ENCODE results near the gene DPEP2. TPM values are rescaled to one million over a fixed set of nuclear protein-coding genes. Genes with fewer than 3 reads are reported as not detected.

The DPEP2 gene
- total and polyA plus RNA-seq, 2 of the 13 experiments (the other 11 are each of a cell fraction or from before 2014, with no cell fraction given): 0.18 TPM; not detected in 1

GRCh38 chr16:67993207-67994039 is 5.9 kb downstream of the DPEP2 start (continued):
- TF ChIP-seq DZIP1 (CRISPR knock-in tag; IDR thresholded peaks at IDR 0.05) (no peak), ESRRA (CRISPR knock-in tag; IDR thresholded peaks at IDR 0.05; ENCODE audit: low read depth) (0 out of 2 replicates have a peak, but pooled peaks have one; percentile 35), ZNF746 (CRISPR knock-in tag; IDR thresholded peaks at IDR 0.05) (no peak; the same call in 1 of the 2 replicates), HDAC6 (IDR thresholded peaks at IDR 0.05; ENCODE audit: low read depth, low read length) (no peak), PRPF4 (IDR thresholded peaks at IDR 0.05; ENCODE audit: low read depth, low read length, poor library complexity, severe bottlenecking) (no peak), ZBTB7A (CRISPR knock-in tag; IDR thresholded peaks at IDR 0.05) (0 out of 2 replicates have a peak, but pooled peaks have one; percentile 10), MBNL3 (CRISPR knock-in tag; conservative IDR thresholded peaks at IDR 0.05) (no peak), ZMAT5 (CRISPR knock-in tag; IDR thresholded peaks at IDR 0.05; ENCODE audit: borderline replicate concordance, low read depth) (no peak), ZBTB43 (CRISPR knock-in tag; conservative IDR thresholded peaks at IDR 0.05) (0 out of 2 replicates have a peak, but pooled peaks have one; percentile 40), ZNF143 (CRISPR knock-in tag; IDR thresholded peaks at IDR 0.05) (0 out of 2 replicates have a peak, but pooled peaks have one; percentile 34), KLF11 (CRISPR knock-in tag; IDR thresholded peaks at IDR 0.05) (no peak), CSRNP2 (CRISPR knock-in tag; conservative IDR thresholded peaks at IDR 0.05; ENCODE audit: low read depth) (no peak), KLF13 (CRISPR knock-in tag; IDR thresholded peaks at IDR 0.05) (no peak), ZNF326 (CRISPR knock-in tag; IDR thresholded peaks at IDR 0.05; ENCODE audit: borderline replicate concordance) (no peak), ZKSCAN5 (CRISPR knock-in tag; IDR thresholded peaks at IDR 0.05) (no peak), SNAI1 (CRISPR knock-in tag; IDR thresholded peaks at IDR 0.05; ENCODE audit: borderline replicate concordance) (peak; percentile 64; the same call in 1 of the 2 replicates), HNRNPK (IDR thresholded peaks at IDR 0.05; ENCODE audit: low read depth, low read length, poor library complexity, severe bottlenecking) (peak; percentile 90), SOX6 (IDR thresholded peaks at IDR 0.05) (no peak), SOX6 (CRISPR knock-in tag; IDR thresholded peaks at IDR 0.05) (peak; percentile 65), SETDB1 (CRISPR knock-in tag; IDR thresholded peaks at IDR 0.05; ENCODE audit: borderline replicate concordance) (no peak), ZNF761 (CRISPR knock-in tag; conservative IDR thresholded peaks at IDR 0.05) (no peak)
- TF ChIP-seq, protein P1, sequence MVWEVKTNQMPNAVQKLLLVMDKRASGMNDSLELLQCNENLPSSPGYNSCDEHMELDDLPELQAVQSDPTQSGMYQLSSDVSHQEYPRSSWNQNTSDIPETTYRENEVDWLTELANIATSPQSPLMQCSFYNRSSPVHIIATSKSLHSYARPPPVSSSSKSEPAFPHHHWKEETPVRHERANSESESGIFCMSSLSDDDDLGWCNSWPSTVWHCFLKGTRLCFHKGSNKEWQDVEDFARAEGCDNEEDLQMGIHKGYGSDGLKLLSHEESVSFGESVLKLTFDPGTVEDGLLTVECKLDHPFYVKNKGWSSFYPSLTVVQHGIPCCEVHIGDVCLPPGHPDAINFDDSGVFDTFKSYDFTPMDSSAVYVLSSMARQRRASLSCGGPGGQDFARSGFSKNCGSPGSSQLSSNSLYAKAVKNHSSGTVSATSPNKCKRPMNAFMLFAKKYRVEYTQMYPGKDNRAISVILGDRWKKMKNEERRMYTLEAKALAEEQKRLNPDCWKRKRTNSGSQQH (CRISPR knock-in tag; IDR thresholded peaks at IDR 0.05; ENCODE audit: low read depth): peak; percentile 90

All from HepG2 (cell line).